Stimulated activated CD4-positive, alpha-beta T cell treated with anti-CD3 and anti-CD28 coated beads, TNF-alpha, amount 100 ng/mL, for 4 hours (primary cell): Measurements from ENCODE around the gene RPS3A.
A peak's percentile ranks its signal among the peaks of the same experiment; 100 is the strongest.
"Not testable (repeated sequence)": the region's sequence is repeated elsewhere in the genome, so short reads cannot be mapped to it uniquely, and the experiment has no call there.

Source experiments
- DNase-seq, 3 experiments: peaks; one replicate each; pipeline ENCODE4 v3.0.0-alpha.2; 2020; ENCODE audit warnings: low read depth in 3 of 3

RPS3A gene

GRCh38 chr4:151099229-151099975, at the start of gene RPS3A:
TSS of gene RPS3A (plus strand) at chr4:151099628. CDS start at chr4:151099653, 25 bp downstream.
- DNase-seq: peak; percentile 93 to 99 (median 96)

- no peak for DNase-seq
These were observed 46.6 kb upstream of the RPS3A start for GRCh38 chr4:151052785-151053184.

DNA sequence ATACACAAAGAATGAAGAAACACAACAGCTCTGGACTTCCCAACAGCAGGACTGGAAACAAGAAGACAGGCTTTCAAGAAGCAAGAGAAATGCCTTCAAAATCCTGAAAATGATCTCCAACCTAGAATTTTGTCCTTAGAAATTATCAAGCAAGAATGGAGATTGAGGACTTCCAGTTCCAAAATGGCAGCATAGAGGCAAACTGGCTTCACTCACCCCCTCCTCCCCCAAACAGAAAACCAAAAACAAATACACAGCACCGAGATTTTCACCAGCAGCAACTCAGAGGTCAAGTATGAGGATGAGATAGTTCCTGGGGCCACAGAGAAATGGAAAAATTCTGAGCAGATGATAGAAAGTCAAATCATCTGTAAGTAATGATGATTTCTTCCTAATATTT, 43.9 kb upstream of the RPS3A start:
- no peak for DNase-seq

DNA sequence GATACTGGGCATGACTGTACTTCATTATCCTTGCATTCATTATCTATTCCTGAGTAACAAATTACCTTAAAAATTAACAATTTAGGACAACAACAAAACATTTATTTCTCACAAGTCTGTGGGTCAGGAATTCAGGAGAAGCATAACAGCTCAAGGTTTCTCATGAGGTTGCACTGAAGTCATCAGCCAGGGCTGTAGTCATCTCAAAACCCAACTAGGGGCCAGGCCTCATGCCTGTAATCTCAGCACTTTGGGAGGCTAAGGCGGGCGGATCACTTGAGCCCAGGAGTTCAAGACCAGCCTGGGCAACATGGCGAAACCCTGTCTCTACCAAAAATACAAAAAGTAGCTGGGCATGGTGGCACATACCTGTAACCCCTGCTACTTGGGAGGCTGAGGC, 36.3 kb upstream of the RPS3A start:
- DNase-seq: not testable (repeated sequence)

DNA sequence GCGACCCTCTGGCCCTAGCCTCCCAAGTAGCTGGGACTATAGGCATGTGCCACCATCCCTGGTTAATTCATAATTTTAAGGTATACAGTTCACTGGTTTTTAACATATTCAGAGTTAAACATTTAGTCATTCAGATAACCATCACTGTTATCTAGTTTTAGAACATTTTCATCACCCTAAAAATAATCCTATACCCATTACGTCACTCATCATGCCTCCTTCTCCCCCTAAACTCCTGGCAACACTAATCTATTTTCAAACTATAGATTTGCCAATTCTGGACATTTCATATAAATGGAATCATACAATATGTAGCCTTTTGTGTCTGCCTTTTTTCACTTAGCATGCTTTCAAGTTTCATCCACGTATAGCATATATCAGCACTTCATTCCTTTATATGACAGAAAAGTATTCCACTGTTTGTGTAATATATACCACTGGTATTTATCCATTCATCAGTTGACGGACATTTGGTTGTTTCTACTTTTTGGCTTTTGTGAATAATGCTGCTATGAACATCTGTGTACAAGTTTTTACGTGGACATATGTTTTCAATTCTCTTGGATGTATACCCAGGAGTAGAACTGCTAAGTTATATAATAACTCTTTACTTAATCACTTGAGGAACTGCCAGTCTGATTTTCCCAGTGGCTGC, 32.0 kb upstream of the RPS3A start:
- DNase-seq: no peak

- no peak for DNase-seq
These were observed 25.0 kb upstream of the RPS3A start for GRCh38 chr4:151074416-151074916.

- not testable (repeated sequence) for DNase-seq
These were observed 21.4 kb upstream of the RPS3A start for GRCh38 chr4:151077978-151078377.

DNA sequence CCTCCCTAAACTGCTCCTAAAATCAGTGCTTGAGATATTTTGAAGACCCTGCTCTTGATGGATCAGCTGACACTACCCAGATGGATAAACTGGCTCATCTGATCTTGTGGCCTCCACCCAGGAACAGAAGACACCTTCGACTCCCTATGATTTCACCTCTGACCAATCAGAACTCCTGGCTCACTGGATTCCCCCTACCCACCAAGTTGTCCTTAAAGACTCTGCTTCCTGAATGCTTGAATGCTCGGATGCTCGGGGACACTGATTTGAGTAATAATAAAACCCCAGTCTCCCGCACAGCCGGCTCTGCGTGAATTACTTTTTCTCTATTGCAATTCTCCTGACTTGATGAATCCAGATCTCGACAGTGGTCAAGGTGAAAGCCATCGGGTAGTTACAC, 12.0 kb upstream of the RPS3A start:
- DNase-seq: no peak

DNA sequence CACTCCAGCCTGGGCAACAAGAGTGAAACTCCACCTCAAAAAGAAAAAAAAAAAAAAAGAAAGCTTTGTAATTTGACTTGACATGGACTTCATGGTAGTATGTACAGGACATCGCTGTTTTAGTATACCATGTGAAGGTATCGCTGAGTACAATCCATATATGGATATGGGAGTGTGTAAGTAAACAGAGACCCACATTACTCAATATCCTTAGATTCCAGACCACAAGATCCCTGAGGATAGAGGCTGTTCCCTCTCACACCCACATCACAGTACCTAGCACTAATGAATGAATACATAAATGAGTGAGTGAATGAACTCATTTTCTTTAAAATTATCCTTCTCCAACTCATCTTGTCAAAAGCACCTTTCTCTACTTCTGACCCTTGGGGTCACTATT, 8.4 kb upstream of the RPS3A start:
- DNase-seq: no peak

DNA sequence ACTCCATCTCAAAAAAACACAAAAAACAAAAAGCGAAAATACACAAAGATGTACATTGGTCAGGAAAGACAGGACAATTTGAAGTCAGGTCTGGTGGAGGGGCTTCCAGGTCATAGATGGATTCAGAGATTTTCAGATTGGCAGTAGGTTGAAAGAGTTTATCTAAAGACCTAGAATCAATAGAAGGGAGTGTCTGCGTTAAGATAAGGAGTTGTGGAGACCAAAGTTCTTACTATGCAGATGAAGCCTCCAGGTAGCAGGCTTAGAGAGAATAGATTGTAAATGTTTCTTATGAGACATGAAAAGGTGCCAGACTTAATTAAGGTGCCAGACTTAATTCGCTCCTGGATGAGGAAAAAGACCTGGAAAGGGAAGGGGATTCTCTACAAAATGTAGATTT, 6.9 kb upstream of the RPS3A start:
- DNase-seq: no peak

DNA sequence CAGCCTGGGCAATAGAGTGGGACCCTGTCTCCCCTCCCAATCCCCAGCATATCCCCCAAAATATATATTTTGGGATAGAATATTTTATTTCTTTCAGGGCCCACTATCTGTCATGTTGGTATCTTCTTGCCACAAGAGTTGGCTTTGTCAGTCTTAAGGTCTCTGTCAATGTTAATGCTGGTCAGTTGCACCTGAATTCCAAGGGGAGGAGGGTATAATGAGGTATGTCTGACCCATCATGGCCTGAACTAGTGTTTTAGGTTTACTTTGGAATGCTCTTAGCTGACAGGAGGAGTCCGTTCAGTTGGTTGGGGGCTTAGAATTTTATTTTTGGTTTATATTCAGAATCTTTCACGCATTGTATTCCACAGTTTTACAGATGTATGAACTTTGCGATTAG, 6.2 kb upstream of the RPS3A start:
- no peak for DNase-seq

DNA sequence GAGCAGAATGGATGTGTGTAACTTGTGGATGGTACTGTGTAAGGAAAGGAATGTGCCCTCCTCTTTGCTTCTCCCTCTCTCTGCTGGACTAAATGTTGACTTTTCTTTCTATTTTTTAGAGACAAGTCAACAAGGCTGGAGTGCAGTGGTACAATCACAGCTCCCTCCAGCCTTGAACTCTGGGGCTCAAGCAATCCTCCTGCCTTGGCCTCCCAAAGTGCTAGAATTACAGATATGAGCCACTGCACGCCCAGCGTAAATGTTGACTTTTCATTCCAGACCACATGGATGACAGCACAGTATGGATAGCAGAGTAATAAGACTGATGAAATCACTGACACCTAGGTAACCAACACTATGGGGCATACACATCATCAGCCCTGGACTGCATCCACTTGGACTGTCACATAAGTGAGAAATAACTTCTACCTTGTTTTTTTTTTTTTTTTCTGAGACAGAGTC, 5.1 kb upstream of the RPS3A start:
- no peak for DNase-seq

GRCh38 chr4:151095142-151095541, 4.3 kb upstream of the RPS3A start:
- DNase-seq: no peak

DNA sequence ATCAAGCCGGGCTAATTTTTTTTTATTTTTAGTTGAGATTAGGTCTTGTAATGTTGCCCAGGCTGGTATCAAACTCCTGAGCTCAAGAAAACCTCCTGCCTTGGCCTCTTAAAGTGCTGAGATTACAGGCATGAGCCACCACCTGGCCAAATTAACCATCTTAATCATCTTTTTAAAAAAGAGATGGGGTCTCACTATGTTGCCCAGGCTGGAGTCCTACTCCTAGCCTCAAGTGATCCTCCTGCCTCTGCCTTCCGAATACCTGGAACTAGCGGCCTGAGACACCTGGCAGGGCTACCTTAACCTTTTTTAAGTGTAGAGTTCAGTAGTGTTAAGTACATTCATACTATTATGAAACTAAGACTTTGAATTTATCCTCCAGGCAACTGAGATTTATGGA, 1.7 kb upstream of the RPS3A start:
- no peak for DNase-seq

GRCh38 chr4:151098979-151099228, 524 bp upstream of the RPS3A start:
- DNase-seq: no peak

DNA sequence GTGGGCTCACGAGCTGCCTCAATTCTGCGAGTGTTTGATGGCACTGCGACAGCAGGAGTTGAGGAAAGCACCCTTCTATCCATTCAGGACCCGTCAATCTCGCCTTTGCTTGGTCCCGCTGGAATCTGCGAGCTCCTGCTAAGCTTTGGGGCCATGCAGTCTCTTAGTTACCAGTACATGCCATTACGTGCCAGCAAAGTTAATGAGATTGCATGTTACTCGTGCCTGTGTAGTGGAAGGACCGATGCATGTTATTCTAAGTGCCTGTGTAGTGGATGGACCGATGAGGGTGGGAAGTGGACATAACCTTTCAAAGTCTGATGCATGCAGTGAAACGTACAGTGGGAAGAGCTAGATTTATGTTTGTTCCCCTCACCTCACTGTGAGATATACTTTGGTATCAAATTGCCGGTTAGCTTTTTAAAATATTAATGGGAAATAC, 569 bp downstream of the RPS3A start:
- peak in 1 of 3 experiments; percentile 8 for DNase-seq

GRCh38 chr4:151100531-151100930, 1.1 kb downstream of the RPS3A start:
- no peak for DNase-seq

DNA sequence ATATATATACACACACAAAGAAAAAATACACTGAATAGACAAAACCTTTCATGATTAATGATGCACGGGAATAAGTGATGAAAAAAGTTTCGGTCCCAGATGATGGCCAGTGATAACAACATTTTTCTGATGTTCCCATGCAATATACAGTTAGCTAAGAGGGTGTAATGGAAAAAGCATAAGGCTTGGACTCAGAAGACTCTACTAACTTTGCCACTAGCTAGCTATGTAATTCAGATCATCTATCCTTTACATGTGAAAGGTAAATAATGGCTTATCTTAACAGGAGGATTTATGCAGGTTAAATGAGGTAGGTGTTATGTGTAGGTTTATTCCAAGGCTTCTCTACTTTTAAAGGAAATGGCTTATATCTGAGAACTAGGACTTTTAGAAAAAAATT, 4.3 kb downstream of the RPS3A start:
- no peak for DNase-seq

GRCh38 chr4:151104621-151105020, 5.2 kb downstream of the RPS3A start:
- DNase-seq: no peak

GRCh38 chr4:151105454-151106032, 6.1 kb downstream of the RPS3A start:
- DNase-seq: no peak

- DNase-seq: no peak
These were observed 7.6 kb downstream of the RPS3A start for GRCh38 chr4:151107063-151107462.

DNA sequence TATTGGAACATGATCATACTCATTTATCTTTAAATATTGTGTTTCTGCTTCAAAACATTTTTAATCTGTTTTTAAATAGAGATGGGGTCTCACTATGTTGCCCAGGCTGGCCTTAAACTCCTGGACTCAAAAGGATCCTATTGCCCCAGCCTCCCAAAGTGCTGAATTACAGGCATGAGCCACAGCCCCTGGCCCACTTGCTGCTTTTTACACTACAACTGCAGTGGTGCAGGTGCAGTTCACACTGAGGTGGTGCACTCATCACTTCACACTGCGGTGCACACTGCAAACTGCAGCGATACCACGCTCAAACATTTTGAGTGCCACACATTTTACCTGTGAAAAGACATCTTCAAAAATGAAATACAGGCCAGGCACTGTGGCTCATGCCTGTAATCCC, 10.8 kb downstream of the RPS3A start:
- DNase-seq: no peak

- no peak for DNase-seq
These were observed 14.9 kb downstream of the RPS3A start for GRCh38 chr4:151114338-151114737.
